ENCODE results near the gene ANO7. TPM values are rescaled to one million over a fixed set of nuclear protein-coding genes. Genes with fewer than 3 reads are reported as not detected.
A peak's percentile ranks its signal among the peaks of the same experiment; 100 is the strongest.

Gene ANO7
- total RNA-seq (1.4 and 1.8 TPM in 2 replicates), polyA plus RNA-seq (0.04 and 0.64 TPM in 2 replicates), polyA minus RNA-seq (0.36 and 0.77 TPM in 2 replicates)
- 0.23 TPM for total RNA-seq (2013)

- H3K4me1 Mint-ChIP-seq = peaks cover 7% of the 10 kb centered on the region
- WGBS (ENCODE audit: insufficient coverage) = 71% methylated on average over 19 of the region's 21 CpGs
- peak within 1 kb of the TSS in 3 of 5 experiments; percentile 5 to 36 (median 18) for H3K4me3 ChIP-seq (ENCODE audit: control extremely low read depth in 1 of 5, extremely low read depth in 1 of 5, insufficient read depth in 1 of 5, low read depth in 2 of 5, low read length in 4 of 5)
- no peaks in the 10 kb centered on the region for H3K9me3 Mint-ChIP-seq (ENCODE audit: insufficient read depth)
- H3K27me3 Mint-ChIP-seq = no peaks in the 10 kb centered on the region
- peaks cover 0 to 3% (median 0%) of the 10 kb centered on the region in 3 donors for H3K9me3 ChIP-seq (ENCODE audit: control extremely low read depth in 1 of 3, control insufficient read depth in 2 of 3, insufficient read depth in 1 of 3, low read length in 2 of 3)
- H3K27me3 ChIP-seq (replicated peaks in 1 of 4; ENCODE audit: control extremely low read depth in 1 of 4, control insufficient read depth in 3 of 4, insufficient read depth in 4 of 4, low read length in 3 of 4) = no peaks in the 10 kb centered on the region
- H3K27ac ChIP-seq (ENCODE audit: low read length in 2 of 2) = no peak within 1 kb of the TSS
- H3K79me2 ChIP-seq (ENCODE audit: control insufficient read depth, insufficient read depth, low read length) = no peaks in the 10 kb centered on the region
- H4K20me1 ChIP-seq (ENCODE audit: control insufficient read depth, insufficient read depth, low read length, poor library complexity, severe bottlenecking) = no peaks in the 10 kb centered on the region
- peak within 1 kb of the TSS; percentile 32 for H2AFZ ChIP-seq (ENCODE audit: insufficient read depth, low read depth, low read length, poor library complexity, severe bottlenecking)
- ChIA-PET POLR2A (no interaction called here), CTCF (interaction anchor here (1.7 kb wide), 1 partner anchor 205 kb away, joined by 5 read pairs; no protein-coding TSS in a partner anchor)
- intact Hi-C loops (cut with micrococcal nuclease) = no loop called here
- no peaks in the 10 kb centered on the region for H3K36me3 ChIP-seq (replicated peaks in 1 of 2; ENCODE audit: control extremely low read depth in 1 of 2, control insufficient read depth in 1 of 2, extremely low read depth in 1 of 2, insufficient read depth in 2 of 2, low read length in 1 of 2)
- H3K4me3 Mint-ChIP-seq = peak within 1 kb of the TSS; percentile 64
- H3K4me1 ChIP-seq (ENCODE audit: control insufficient read depth in 2 of 2, insufficient read depth in 2 of 2, low read length in 2 of 2) = peaks cover 0 to 12% of the 10 kb centered on the region in 2 donors
- no peak within 1 kb of the TSS for H3K27ac Mint-ChIP-seq
- DNase-seq (no peak), ATAC-seq (ENCODE audit: low read depth) (peak; percentile 45)
- TF ChIP-seq CTCF (IDR thresholded peaks at IDR 0.05) = no peak
- TF ChIP-seq EZH2 (IDR thresholded peaks at IDR 0.05; ENCODE audit: borderline replicate concordance, insufficient read depth, low read depth, low read length, poor library complexity, severe bottlenecking) = no peak
- peak within 1 kb of the TSS; percentile 48 for H3K4me2 ChIP-seq (replicated peaks; ENCODE audit: low read depth, low read length, poor library complexity, severe bottlenecking)
- peak within 1 kb of the TSS; percentile 26 for H3K9ac ChIP-seq (ENCODE audit: low read length)
Observed at GRCh38 chr2:241188361-241189092, at the start of gene ANO7. ANO7 (plus strand) TSS chr2:241188677; CDS start chr2:241190064, 1,387 bp downstream.

All from B cell (primary cell).